Measurements from ENCODE around the gene ZNF624.

DNA sequence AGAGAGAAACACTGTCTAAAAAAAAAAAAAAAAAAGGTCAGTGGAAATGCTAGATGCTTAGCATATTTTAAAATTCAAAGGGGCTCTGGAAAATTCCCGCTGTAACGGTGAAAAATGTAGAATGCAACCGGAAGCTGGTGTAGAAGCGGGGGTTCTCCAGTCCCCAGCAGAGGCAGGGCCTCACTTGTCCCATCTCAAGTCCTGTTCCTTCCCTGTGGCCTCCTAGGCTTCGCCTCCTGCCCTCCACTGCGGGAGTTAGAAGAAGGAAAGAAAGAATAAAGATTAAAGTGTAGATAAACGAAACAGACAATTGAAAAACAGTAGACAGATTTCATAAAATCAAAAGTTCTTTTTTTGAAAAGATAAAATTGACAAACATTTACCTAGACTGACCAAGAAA lies 69.9 kb downstream of the ZNF624 start:
- TF ChIP-seq FOXA1 (IDR thresholded peaks at IDR 0.05) (no peak), FOXM1 (IDR thresholded peaks at IDR 0.05; ENCODE audit: borderline replicate concordance) (no peak), ARNT (IDR thresholded peaks at IDR 0.05) (no peak), ELF4 (IDR thresholded peaks at IDR 0.05) (no peak), LEF1 (IDR thresholded peaks at IDR 0.05; ENCODE audit: borderline replicate concordance) (no peak), FOXK2 (IDR thresholded peaks at IDR 0.05) (no peak), SP1 (IDR thresholded peaks at IDR 0.05) (no peak), SUZ12 (IDR thresholded peaks at IDR 0.05) (no peak), HDGF (IDR thresholded peaks at IDR 0.05; ENCODE audit: borderline replicate concordance) (no peak)
- TF ChIP-seq, protein P1, sequence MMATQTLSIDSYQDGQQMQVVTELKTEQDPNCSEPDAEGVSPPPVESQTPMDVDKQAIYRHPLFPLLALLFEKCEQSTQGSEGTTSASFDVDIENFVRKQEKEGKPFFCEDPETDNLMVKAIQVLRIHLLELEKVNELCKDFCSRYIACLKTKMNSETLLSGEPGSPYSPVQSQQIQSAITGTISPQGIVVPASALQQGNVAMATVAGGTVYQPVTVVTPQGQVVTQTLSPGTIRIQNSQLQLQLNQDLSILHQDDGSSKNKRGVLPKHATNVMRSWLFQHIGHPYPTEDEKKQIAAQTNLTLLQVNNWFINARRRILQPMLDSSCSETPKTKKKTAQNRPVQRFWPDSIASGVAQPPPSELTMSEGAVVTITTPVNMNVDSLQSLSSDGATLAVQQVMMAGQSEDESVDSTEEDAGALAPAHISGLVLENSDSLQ (IDR thresholded peaks at IDR 0.05) = no peak

Data from HEK293T (cell line).